ENCODE measurements around the gene WSB2. TPM values are rescaled to one million over a fixed set of nuclear protein-coding genes. Genes with fewer than 3 reads are reported as not detected.

WSB2 gene
- total and polyA plus RNA-seq, 7 experiments from 2014 or later = 10.2 to 52.2 (median 18.5) TPM

- H3K36me3 ChIP-seq (ENCODE audit: control insufficient read depth in 2 of 3, insufficient read depth in 3 of 3, low read length in 3 of 3) = peaks cover 0 to 28% (median 0%) of the 10 kb centered on the region in 3 experiments
- ChIA-PET POLR2A (no interaction called here), CTCF (interaction anchor here (0.6 kb wide), 1 partner anchor 151 kb away, joined by 3 read pairs; no protein-coding TSS in a partner anchor)
- H3K4me3 ChIP-seq (ENCODE audit: low read length) = no peak overlapping the region
- peak overlapping the region in 7 of 9 donors; percentile 0 to 53 (median 4) for H3K27ac Mint-ChIP-seq
- H3K9me3 ChIP-seq (ENCODE audit: control insufficient read depth in 2 of 3, low read length in 3 of 3) = no peaks in the 10 kb centered on the region
- peaks cover 0 to 2% (median 0%) of the 10 kb centered on the region in 11 donors for H3K9me3 Mint-ChIP-seq
- no peak overlapping the region for H3K27ac ChIP-seq (ENCODE audit: low read depth, low read length)
- peaks cover 0 to 14% of the 10 kb centered on the region in 2 donors for H3K4me1 ChIP-seq (ENCODE audit: control insufficient read depth in 2 of 2, insufficient read depth in 2 of 2, low read length in 2 of 2)
- H3K27me3 Mint-ChIP-seq = no peaks in the 10 kb centered on the region
- peaks cover 11 to 27% (median 20%) of the 10 kb centered on the region in 7 donors for H3K4me1 Mint-ChIP-seq
- H3K36me3 Mint-ChIP-seq = peaks cover 8 to 36% (median 25%) of the 10 kb centered on the region in 5 donors
- DNase-seq (no peak), ATAC-seq (no peak)
- H3K4me3 Mint-ChIP-seq = no peak overlapping the region
- intact Hi-C loops (cut with micrococcal nuclease) = no loop called here
- no peaks in the 10 kb centered on the region for H3K27me3 ChIP-seq (ENCODE audit: control insufficient read depth in 2 of 2, insufficient read depth in 2 of 2, low read length in 2 of 2)
Measured at GRCh38 chr12:118053071-118053985, 7.7 kb downstream of the WSB2 start.

DNA sequence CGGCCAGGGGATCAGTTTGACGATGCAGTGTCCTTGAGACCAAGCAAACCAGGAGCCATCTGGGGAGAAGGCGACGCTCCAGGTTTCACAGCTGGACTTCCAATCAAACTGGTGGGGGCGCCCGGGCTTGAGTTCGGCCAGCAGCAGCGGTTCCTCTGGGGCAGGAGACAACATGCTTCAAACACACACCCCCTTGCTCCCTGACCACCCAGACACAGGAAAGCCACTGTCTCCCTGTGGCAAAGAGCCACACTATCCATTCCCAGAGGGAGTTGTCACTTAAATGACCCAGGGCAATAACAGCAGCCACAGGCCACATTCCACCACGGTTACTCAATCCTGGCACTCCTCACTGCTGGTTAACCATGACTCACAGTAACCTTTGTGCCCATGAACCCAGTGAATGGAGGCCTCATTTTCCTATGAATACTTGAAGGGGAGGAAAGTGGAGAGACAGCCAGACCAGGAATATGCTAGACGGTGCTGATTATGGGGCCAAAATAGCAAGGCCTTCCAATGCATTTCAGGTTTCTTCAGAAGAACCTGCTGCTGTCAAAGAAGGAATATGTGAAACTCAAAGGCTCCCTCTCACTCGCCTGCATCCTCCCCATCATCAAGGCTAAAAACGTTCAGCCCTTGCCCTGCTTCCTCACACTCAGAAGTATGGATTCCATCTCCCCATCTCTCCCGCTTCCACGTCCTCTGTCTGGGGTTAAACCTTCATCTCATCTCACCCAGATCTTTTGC, 8.5 kb downstream of the WSB2 start:
- intact Hi-C loops (cut with micrococcal nuclease) = no loop called here
- H3K36me3 Mint-ChIP-seq = peaks cover 8 to 36% (median 25%) of the 10 kb centered on the region in 5 donors
- ChIA-PET CTCF (interaction anchor here (0.6 kb wide), 1 partner anchor 150 kb away, joined by 3 read pairs; no protein-coding TSS in a partner anchor), POLR2A (no interaction called here)
- no peak overlapping the region for H3K4me3 Mint-ChIP-seq
- H3K9me3 ChIP-seq (ENCODE audit: control insufficient read depth in 2 of 3, low read length in 3 of 3) = no peaks in the 10 kb centered on the region
- H3K4me3 ChIP-seq (ENCODE audit: low read length) = no peak overlapping the region
- peak overlapping the region in 7 of 9 donors; percentile 0 to 65 (median 14) for H3K27ac Mint-ChIP-seq
- no peaks in the 10 kb centered on the region for H3K27me3 Mint-ChIP-seq
- H3K27me3 ChIP-seq (ENCODE audit: control insufficient read depth in 2 of 2, insufficient read depth in 2 of 2, low read length in 2 of 2) = no peaks in the 10 kb centered on the region
- peaks cover 0 to 14% of the 10 kb centered on the region in 2 donors for H3K4me1 ChIP-seq (ENCODE audit: control insufficient read depth in 2 of 2, insufficient read depth in 2 of 2, low read length in 2 of 2)
- peaks cover 11 to 27% (median 20%) of the 10 kb centered on the region in 7 donors for H3K4me1 Mint-ChIP-seq
- peak in 1 of 9 donors; percentile 37 for DNase-seq
- peaks cover 0 to 28% (median 0%) of the 10 kb centered on the region in 3 experiments for H3K36me3 ChIP-seq (ENCODE audit: control insufficient read depth in 2 of 3, insufficient read depth in 3 of 3, low read length in 3 of 3)
- H3K27ac ChIP-seq (ENCODE audit: low read depth, low read length) = no peak overlapping the region
- peaks cover 0 to 2% (median 0%) of the 10 kb centered on the region in 11 donors for H3K9me3 Mint-ChIP-seq
- no peak for ATAC-seq

DNA sequence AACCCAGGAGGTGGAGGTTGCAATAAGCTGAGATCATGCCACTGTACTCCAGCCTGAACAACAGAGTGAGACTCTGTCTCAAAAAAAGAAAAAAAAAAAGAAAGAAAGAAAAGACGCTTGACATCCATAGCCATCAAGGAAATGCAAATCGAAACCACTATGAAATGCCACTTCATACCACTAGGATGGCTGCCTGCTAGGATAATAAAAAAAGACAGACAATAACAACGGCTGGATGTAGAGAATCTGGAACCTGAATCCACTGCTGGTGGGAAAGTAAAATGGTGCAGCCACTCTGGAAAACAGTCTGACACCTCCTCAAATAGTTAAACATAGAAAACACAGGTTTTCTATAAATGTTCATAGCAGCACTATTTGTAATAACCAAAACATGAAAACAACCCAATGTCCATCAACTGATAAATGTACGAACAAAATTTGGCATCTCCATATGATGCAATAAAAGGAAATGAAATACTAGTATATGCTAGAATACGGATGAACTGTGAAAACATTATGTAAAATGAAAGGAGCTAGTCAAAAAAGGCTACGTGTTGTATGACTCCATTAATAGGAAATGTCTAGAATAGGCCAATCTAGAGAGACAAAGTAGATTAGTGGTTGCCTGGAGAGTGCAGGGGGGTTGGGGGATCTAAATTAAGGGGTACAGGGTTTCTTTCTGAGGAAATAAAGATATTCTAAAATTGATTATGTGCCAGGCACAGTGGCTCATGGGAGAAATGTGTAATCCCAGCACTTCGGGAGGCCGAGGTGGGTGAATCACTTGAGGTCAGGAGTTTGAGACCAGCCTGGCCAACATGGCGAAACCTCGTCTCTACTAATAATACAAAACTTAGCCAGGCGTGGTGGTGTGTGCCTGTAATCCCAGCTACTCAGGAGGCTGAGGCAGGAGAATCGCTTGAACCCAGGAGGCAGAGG, 9.7 kb downstream of the WSB2 start:
- no peak for DNase-seq
- no peak for ATAC-seq
- Histone ChIP-seq H3K27ac (ENCODE audit: low read depth, low read length) (no peak overlapping the region), H3K27me3 (ENCODE audit: control insufficient read depth in 2 of 2, insufficient read depth in 2 of 2, low read length in 2 of 2) (no peaks in the 10 kb centered on the region), H3K36me3 (ENCODE audit: control insufficient read depth in 2 of 3, insufficient read depth in 3 of 3, low read length in 3 of 3) (peaks cover 0 to 30% (median 0%) of the 10 kb centered on the region in 3 experiments), H3K4me3 (ENCODE audit: low read length) (no peak overlapping the region), H3K4me1 (ENCODE audit: control insufficient read depth in 2 of 2, insufficient read depth in 2 of 2, low read length in 2 of 2) (peaks cover 0 to 14% of the 10 kb centered on the region in 2 donors), H3K9me3 (ENCODE audit: control insufficient read depth in 2 of 3, low read length in 3 of 3) (no peaks in the 10 kb centered on the region)
- Mint-ChIP-seq H3K4me1 (peaks cover 8 to 27% (median 20%) of the 10 kb centered on the region in 7 donors), H3K27me3 (no peaks in the 10 kb centered on the region), H3K9me3 (peaks cover 0 to 2% (median 0%) of the 10 kb centered on the region in 11 donors), H3K36me3 (peaks cover 8 to 41% (median 27%) of the 10 kb centered on the region in 5 donors), H3K4me3 (no peak overlapping the region), H3K27ac (peak overlapping the region in 1 of 9 donors; percentile 48)
- ChIA-PET CTCF (no interaction called here), POLR2A (interaction anchor here (0.9 kb wide), 1 partner anchor 22 kb away, joined by 4 read pairs; no protein-coding TSS in a partner anchor)
- intact Hi-C loops (cut with micrococcal nuclease) = no loop called here

DNA sequence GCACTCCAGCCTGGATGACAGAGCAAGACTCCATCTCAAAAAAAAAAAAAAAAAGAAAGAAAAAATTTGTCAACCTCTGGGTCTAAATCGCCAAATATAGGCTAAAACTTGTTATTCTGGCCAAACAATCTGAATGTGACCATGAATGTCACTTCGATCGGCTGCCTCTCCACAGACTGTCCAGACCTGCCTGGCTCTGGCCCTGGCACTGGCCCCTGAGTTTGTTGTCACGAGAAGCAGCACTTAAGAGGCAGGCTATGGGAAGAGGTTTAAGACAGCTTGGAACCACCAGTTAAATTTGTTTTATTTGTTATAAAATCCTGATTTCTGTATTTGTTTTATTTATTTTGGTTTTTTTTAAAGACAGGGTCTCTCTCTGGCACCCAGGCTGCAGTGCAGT, 14.5 kb downstream of the WSB2 start:
- intact Hi-C loops (cut with micrococcal nuclease) = no loop called here
- no peak overlapping the region for H3K4me3 Mint-ChIP-seq

DNA sequence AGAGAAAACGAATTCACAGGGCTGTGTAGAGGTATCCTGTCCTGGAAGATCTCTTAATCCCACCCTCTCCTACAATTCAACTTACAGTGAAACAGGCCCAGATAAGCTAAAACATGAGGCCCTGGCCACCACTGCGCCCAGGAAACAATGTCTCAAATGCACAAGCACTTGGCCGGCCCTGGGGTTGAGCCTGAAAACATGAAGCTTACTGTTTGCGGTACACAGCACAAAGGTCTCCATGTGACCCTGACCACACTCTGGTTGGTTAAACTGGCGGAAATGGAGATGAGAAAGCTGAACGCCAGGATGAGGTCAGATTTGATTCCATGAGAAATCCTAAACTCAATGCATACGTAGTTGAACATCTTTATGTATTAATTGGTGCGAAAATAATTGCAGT, 16.4 kb downstream of the WSB2 start:
- Histone ChIP-seq H3K4me1 (ENCODE audit: control insufficient read depth in 2 of 2, insufficient read depth in 2 of 2, low read length in 2 of 2) (no peaks in the 10 kb centered on the region), H3K27me3 (ENCODE audit: control insufficient read depth in 2 of 2, insufficient read depth in 2 of 2, low read length in 2 of 2) (no peaks in the 10 kb centered on the region), H3K4me3 (ENCODE audit: low read length) (no peak overlapping the region), H3K9me3 (ENCODE audit: control insufficient read depth in 2 of 3, low read length in 3 of 3) (no peaks in the 10 kb centered on the region), H3K27ac (ENCODE audit: low read depth, low read length) (no peak overlapping the region), H3K36me3 (ENCODE audit: control insufficient read depth in 2 of 3, insufficient read depth in 3 of 3, low read length in 3 of 3) (peaks cover 3 to 35% (median 17%) of the 10 kb centered on the region in 3 experiments)
- H3K27ac Mint-ChIP-seq = peak overlapping the region in 1 of 9 donors; percentile 55
- ChIA-PET POLR2A (no interaction called here), CTCF (no interaction called here)
- DNase-seq = no peak
- H3K9me3 Mint-ChIP-seq = peaks cover 0 to 3% (median 0%) of the 10 kb centered on the region in 11 donors
- peaks cover 0 to 19% (median 2%) of the 10 kb centered on the region in 7 donors for H3K4me1 Mint-ChIP-seq
- no peak overlapping the region for H3K4me3 Mint-ChIP-seq
- peaks cover 6 to 55% (median 24%) of the 10 kb centered on the region in 5 donors for H3K36me3 Mint-ChIP-seq
- ATAC-seq = no peak
- intact Hi-C loops (cut with micrococcal nuclease) = no loop called here
- no peaks in the 10 kb centered on the region for H3K27me3 Mint-ChIP-seq

More for the DNA sequence above, 14.5 kb downstream of the WSB2 start:
- DNase-seq (no peak), ATAC-seq (no peak)
- ChIA-PET POLR2A (no interaction called here), CTCF (no interaction called here)
- Mint-ChIP-seq H3K9me3 (peaks cover 0 to 3% (median 0%) of the 10 kb centered on the region in 11 donors), H3K36me3 (peaks cover 8 to 61% (median 26%) of the 10 kb centered on the region in 5 donors), H3K4me1 (peaks cover 0 to 23% (median 3%) of the 10 kb centered on the region in 7 donors), H3K27me3 (no peaks in the 10 kb centered on the region), H3K27ac (no peak overlapping the region)
- Histone ChIP-seq H3K27me3 (ENCODE audit: control insufficient read depth in 2 of 2, insufficient read depth in 2 of 2, low read length in 2 of 2) (no peaks in the 10 kb centered on the region), H3K4me1 (ENCODE audit: control insufficient read depth in 2 of 2, insufficient read depth in 2 of 2, low read length in 2 of 2) (no peaks in the 10 kb centered on the region), H3K9me3 (ENCODE audit: control insufficient read depth in 2 of 3, low read length in 3 of 3) (no peaks in the 10 kb centered on the region), H3K27ac (ENCODE audit: low read depth, low read length) (no peak overlapping the region), H3K36me3 (ENCODE audit: control insufficient read depth in 2 of 3, insufficient read depth in 3 of 3, low read length in 3 of 3) (peaks cover 3 to 39% (median 10%) of the 10 kb centered on the region in 3 experiments), H3K4me3 (ENCODE audit: low read length) (no peak overlapping the region)

- no peaks in the 10 kb centered on the region for H3K9me3 ChIP-seq (ENCODE audit: control insufficient read depth in 2 of 3, low read length in 3 of 3)
- peaks cover 0 to 19% (median 2%) of the 10 kb centered on the region in 7 donors for H3K4me1 Mint-ChIP-seq
- DNase-seq (no peak), ATAC-seq (no peak)
- CTCF ChIA-PET = no interaction called here
- peaks cover 3 to 39% (median 17%) of the 10 kb centered on the region in 3 experiments for H3K36me3 ChIP-seq (ENCODE audit: control insufficient read depth in 2 of 3, insufficient read depth in 3 of 3, low read length in 3 of 3)
- no peak overlapping the region for H3K4me3 Mint-ChIP-seq
- intact Hi-C loops (cut with micrococcal nuclease) = no loop called here
- H3K4me3 ChIP-seq (ENCODE audit: low read length) = no peak overlapping the region
- H3K36me3 Mint-ChIP-seq = peaks cover 6 to 54% (median 24%) of the 10 kb centered on the region in 5 donors
- peaks cover 0 to 3% (median 0%) of the 10 kb centered on the region in 11 donors for H3K9me3 Mint-ChIP-seq
- POLR2A ChIA-PET = no interaction called here
- H3K27ac ChIP-seq (ENCODE audit: low read depth, low read length) = no peak overlapping the region
- no peaks in the 10 kb centered on the region for H3K27me3 ChIP-seq (ENCODE audit: control insufficient read depth in 2 of 2, insufficient read depth in 2 of 2, low read length in 2 of 2)
- no peaks in the 10 kb centered on the region for H3K27me3 Mint-ChIP-seq
- H3K27ac Mint-ChIP-seq = no peak overlapping the region
- H3K4me1 ChIP-seq (ENCODE audit: control insufficient read depth in 2 of 2, insufficient read depth in 2 of 2, low read length in 2 of 2) = no peaks in the 10 kb centered on the region
Measured at GRCh38 chr12:118044075-118044474, 16.9 kb downstream of the WSB2 start.
